GM21786 (cell line): ENCODE measurements around the gene UNC5CL.
A peak's percentile ranks its signal among the peaks of the same experiment; 100 is the strongest.
"Not testable (repeated sequence)": the region's sequence is repeated elsewhere in the genome, so short reads cannot be mapped to it uniquely, and the experiment has no call there.

ENCODE experiments used
- ATAC-seq: cut with Tn5 transposase; IDR thresholded peaks from one replicate; pipeline ENCODE4 v1.9.1; 2021; ENCODE audit not compliant: unreplicated experiment

Gene UNC5CL

DNA sequence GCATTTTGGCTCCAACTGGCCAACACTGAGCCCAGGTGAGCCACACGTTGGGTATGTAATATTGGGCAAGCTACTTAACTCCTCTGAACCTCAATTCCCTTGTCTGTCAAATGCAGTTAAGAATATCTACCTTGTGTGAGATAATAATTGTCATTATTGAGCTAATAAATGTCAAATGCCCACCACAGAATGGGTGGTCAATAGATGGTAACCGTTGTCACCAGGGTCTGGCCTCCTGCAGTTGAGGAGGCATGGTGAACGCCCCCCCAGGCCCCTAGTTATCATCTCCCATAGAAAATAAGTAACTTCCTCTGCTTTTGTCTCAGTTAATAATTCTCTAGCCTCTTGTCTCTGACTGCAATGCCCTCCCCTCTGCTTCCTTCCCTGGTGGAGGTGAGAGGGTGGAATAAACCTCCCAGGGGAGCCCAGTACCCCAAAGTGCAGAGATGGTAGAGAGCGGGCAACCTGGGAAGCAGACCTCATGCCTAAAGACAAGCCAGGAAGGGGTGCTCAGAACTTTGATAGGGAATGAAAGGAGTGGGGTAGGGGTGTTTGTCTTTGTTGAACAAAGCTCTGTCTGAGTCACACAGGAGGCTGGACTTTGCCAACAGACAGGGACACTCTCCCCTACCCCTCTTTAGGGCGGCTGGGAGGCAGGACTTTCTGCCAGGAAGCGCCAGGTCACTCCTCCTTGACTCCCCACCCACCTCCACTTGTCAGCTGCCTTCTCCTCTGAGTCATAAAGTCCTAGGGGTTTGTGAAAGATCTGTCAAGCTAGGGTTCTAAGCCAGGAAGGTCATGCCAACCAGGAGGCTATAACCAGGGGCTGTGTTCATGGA lies 1.3 kb upstream of the UNC5CL start:
- no peak for ATAC-seq

GRCh38 chr6:41038205-41038604 lies 816 bp downstream of the UNC5CL start:
- ATAC-seq: no peak

- ATAC-seq: no peak
Observed at GRCh38 chr6:41037107-41037900, 1.7 kb downstream of the UNC5CL start.

GRCh38 chr6:41036601-41037000 lies 2.4 kb downstream of the UNC5CL start:
- no peak for ATAC-seq

GRCh38 chr6:41036186-41036585 lies 2.8 kb downstream of the UNC5CL start:
- no peak for ATAC-seq

GRCh38 chr6:41033776-41034175 lies 5.2 kb downstream of the UNC5CL start:
- ATAC-seq: no peak

DNA sequence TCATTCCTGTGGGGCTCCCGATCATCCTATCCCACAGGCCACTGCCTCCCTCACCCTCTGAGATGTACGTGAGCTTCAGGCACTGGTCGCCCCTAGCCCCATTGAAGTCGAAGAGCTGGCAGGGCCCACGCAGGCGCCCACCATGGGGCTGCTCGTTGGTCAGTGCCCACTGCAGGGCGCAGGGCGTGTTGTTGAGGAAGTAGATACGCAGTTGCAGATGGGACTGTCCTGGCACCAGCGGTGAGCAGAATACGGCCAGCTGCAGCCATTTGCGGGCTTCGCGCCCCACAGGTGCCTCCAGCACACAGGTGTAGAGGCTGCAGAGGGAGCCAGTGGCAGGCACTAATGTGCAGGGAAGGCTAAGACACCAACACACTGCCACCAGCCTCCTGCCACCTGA lies 6.2 kb downstream of the UNC5CL start:
- ATAC-seq: no peak

DNA sequence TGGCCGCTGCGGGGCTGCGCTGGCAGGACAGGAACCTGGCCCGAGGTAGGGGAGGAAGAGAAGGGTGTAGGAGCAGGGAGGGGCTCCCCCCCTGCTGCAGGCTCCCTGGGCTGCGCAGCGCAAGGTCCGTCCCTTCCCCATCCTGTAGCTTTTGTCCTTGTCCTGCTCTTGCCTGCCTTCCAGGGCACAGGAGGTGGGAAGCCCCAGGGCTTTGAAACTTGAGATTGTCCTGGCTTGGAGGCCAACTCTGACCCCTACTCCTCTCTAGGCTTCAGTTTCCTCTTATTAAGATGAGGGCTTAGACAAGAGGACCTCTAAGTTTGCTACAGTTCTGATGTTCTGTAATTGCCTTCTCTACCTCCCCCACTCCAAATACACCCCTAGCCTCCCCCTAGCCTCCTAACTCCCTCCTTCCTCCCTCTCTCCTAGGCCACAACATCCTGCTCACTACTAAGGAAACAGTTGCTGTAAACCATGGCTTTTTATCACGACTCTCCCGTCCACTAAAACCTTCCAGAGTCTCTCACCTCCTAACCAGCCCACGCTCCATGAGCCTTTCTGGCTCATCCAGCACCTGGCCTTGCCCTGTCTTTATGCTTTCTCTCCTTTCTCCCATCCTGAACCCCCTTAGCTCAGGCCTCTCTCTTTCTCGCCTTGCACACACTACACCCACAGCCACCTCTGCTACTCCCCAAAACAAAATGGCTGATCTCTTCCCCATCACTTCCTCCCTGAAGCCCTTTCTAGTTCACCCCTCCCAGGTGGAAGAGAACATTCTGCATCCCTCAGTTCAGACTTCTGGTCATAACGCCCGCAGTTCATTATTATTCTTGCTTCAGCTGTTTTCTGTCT lies 10.2 kb downstream of the UNC5CL start:
- peak; percentile 32 for ATAC-seq

DNA sequence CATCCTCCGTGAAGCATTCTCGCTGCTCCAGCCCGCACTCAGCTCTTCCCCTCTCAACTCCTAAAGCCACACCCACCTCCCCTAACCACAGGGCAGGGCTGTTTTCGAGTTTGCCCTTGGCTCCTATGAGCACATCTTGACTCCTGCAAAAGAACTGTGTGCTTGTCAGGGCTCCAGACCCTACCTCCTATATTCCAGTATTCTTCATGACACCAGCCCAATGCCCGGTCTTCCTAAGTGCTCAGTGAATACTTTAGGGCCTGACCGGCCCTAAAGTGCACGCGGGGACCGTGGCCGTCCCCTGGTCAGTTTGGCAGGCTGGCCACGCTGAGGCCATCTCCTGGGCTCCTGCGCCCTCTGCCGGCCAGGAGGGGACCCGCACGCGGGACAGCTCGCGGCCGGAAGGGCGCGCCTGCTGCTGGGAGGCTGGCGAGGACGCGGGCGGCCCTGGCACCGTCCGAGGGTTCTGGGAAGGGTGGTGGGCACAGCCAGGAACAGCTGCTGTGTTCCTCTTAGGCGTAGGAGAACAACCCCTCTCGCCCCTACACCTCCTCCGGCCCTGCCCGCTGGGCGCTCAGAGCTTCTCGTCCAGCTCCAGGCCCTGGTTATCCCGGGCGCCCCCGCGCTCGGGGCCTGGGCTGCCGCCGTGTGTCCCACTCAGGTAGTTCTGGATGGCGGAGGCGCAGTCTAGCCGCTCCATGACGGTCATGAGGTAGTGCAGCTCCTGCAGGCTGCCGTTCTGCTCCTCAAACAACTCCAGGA lies 11.0 kb downstream of the UNC5CL start:
- peak; percentile 84 for ATAC-seq

- ATAC-seq: no peak
Observed at GRCh38 chr6:41027241-41027640, 11.8 kb downstream of the UNC5CL start.

DNA sequence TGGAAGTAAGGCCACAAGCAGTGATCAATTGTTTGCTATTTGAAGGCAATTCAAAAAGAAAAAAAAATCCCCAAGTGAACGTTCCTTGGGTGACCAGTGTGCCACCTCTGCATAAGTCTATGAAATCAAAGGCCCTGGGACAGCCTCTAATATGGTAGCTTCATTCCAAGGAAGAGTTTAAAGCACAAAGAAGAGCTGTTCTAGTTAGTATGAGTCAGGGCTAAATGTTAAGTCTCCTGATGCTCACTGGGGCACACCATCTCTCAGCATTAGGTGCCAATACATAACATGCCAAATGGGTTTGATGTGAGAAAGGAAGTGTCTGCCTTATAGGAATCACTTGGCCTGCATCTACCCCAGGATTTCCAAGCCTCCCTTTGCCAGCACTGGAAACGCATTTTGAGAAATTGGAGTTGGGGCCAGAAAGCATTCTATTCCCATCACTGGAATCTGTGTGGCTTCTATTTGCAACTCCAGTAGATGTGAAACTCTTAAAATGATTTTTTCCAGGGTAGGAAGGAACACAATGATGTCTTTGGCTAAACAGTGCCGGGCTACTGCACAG lies 13.0 kb downstream of the UNC5CL start:
- no peak for ATAC-seq

DNA sequence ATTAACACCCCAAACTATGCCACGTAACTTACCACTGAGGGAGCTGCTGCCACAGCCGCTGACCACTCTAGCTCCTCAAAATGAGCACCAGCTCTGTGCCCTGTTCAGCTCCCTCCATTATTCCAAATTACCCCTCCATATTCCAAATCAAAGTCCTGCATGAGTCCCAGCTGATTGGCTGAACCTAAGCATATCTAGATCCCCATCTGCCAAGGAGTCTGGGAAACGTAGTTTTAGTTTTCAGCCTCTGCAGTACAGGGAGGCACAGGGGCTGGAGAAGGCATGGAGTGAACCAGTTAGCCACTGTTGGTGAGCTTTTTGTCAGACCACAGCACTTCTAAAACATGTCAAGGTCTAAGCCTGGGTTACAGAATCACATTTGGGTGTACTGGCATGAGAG lies 15.9 kb downstream of the UNC5CL start:
- ATAC-seq: no peak

GRCh38 chr6:41022294-41022693 lies 16.7 kb downstream of the UNC5CL start:
- no peak for ATAC-seq

- ATAC-seq: no peak
Observed at GRCh38 chr6:41021832-41022231, 17.2 kb downstream of the UNC5CL start.

DNA sequence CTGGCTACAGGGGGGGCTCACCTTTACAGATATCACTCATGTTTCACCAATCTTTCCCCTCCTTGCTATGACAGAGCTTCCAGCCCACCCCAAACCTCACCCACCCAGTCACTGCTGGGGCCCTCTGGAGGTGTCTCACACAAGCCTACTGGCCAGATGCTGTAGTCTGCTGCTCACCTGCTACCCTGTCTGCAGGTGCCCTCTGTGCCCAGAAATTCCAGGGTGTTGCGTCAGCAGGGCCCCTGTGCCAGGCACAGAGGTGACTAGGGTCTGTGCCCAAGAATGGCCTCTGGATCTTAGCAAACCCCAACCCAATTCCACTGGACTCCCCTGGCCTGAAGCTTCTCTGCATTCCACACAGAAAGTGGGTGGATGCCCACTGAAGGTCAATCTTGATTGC lies 21.4 kb downstream of the UNC5CL start:
- ATAC-seq: no peak

DNA sequence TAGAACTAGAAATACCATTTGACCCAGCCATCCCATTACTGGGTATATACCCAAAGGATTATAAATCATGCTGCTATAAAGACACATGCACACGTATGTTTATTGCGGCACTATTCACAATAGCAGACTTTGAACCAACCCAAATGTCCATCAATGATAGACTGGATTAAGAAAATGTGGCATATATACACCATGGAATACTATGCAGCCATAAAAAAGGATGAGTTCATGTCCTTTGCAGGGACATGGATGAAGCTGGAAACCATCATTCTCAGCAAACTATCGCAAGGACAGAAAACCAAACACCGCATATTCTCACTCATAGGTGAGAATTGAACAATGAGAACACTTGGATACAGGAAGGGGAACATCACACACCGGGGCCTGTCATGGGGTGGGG lies 23.2 kb downstream of the UNC5CL start:
- ATAC-seq: not testable (repeated sequence)

- no peak for ATAC-seq
Observed at GRCh38 chr6:41014780-41015179, 24.2 kb downstream of the UNC5CL start.

DNA sequence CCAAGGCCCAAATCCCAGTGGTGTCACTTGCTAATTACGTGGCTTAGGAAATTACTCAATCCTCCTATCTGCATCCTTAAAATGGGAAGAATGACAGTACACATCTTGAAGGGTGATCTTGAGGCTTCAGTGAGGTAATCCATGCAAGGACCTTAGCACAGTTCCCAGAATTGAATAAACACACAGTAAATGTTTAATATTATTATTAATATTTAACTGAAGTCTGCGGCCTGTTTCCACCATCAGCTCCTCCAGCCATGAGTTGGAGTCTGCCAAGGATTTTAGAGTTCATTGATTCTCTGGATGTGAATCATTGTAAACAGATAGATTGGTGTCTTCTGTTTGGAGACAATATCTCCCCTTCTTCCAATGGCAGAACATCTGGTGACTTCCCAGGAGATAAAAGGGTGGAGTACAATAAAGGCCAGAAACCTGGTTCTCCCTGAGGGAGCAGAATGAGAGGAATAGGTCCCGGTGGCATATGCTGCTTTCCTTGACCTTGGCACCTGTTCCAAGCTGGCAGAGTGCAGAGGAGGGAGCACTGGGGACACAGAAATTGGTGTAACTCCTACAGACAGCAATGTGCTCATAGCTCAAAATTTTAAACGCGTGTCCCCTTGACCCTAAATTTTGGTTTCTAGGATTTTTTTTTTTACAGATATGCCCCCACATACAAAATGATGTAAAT lies 25.4 kb downstream of the UNC5CL start:
- ATAC-seq: no peak

DNA sequence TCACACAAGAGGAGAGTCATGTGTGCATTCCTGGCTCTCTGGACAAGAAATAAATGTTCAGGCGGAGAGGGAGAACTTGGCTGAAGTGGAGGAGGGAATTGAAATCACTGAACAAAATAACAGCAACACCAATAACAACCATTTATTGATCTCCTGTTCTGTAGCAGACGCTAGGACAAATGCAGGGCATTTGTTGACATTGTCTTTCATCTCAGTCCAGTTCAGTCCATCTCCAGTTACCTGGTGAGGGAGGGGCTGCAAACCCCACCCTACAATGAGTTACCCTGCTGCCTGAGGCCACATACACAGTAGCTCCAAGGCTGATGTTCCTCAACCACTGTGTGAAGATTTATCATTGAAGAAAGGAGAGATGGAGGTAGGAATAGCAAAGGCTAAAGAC lies 27.3 kb downstream of the UNC5CL start:
- ATAC-seq: no peak

DNA sequence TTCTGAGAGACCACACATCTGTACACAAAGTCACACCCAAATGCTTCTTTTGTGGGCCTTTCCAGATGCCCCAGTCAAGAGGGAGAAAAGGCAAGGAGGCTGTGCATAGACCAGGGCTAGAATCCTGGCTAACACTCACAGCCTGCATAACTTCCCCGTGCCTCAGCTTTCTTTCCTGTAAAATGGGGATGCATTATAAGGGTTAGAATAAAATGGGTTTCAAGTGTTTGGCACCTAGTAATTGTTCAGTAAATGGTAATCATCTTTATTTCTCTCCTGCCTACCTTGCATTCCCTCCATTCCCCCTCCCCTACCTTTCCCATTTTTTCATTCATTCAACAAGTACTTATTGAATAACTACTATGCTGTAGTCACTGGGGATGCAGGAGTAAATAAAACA lies 29.4 kb downstream of the UNC5CL start:
- ATAC-seq: no peak
